ENCODE measurements around the gene TRIO.
"Not testable (repeated sequence)": the region's sequence is repeated elsewhere in the genome, so short reads cannot be mapped to it uniquely, and the experiment has no call there.

Gene TRIO

GRCh38 chr5:14142827-14143545, at the start of gene TRIO:
TSS of gene TRIO (plus strand) at chr5:14143342. CDS start at chr5:14143726, 384 bp downstream.
- in situ Hi-C loops (cut with HindIII; ENCODE audit: low sequenced_read_pairs): loop anchor here (10.0 kb wide), 1 partner anchor 52 kb away; no protein-coding TSS in a partner anchor

DNA sequence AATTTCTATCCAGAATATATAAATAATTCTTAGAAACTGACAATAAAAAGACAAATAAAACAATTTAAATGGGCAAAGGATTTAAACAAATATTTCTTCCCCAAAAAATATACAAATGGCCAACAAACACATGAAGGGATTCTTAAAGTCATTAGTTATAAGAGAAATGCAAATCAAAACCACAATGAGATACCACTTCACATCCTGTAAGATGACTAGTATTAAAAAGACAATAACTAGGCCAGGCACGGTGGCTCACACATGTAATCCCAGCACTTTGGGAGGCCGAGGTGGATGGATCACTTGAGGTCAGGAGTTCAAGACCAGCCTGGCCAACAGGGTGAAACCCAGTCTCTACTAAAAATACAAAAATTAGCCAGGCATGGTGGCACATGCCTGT, 45.8 kb upstream of the TRIO start:
- in situ Hi-C loops (cut with HindIII; ENCODE audit: low sequenced_read_pairs): not testable (repeated sequence)

DNA sequence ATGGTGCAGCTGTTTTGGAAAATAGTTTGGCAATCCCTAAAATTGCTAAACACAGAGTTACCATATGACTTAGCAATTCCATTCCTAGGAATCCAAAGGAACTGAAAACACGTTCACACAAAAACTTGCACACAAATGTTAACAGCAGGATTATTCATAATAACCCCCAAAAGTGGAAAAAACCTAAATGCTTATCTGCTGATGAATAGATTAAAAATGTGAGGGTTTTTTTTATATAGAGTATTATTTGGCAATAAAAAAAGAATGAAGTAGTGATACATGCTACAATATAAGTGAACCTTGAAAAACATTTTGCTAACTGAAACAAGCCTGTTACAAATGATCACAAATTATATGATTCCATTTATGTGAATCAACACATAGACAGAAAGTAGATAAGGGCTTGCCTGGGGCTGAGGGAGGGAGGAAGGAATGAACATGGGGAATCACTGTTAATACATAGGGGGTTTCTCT, 45.1 kb upstream of the TRIO start:
- in situ Hi-C loops (cut with HindIII; ENCODE audit: low sequenced_read_pairs): no loop called here

- in situ Hi-C loops (cut with HindIII; ENCODE audit: low sequenced_read_pairs): loop anchor here (5.0 to 25.0 kb wide), 2 partner anchors 43 to 537 kb away; no protein-coding TSS in a partner anchor
Observed at GRCh38 chr5:14100281-14100680, 42.9 kb upstream of the TRIO start.

GRCh38 chr5:14101922-14102321, 41.2 kb upstream of the TRIO start:
- in situ Hi-C loops (cut with HindIII; ENCODE audit: low sequenced_read_pairs): loop anchor here (5.0 to 25.0 kb wide), 2 partner anchors 45 to 535 kb away; no protein-coding TSS in a partner anchor

- in situ Hi-C loops (cut with HindIII; ENCODE audit: low sequenced_read_pairs): loop anchor here (5.0 to 25.0 kb wide), 2 partner anchors 45 to 535 kb away; no protein-coding TSS in a partner anchor
Observed at GRCh38 chr5:14102666-14103065, 40.5 kb upstream of the TRIO start.

DNA sequence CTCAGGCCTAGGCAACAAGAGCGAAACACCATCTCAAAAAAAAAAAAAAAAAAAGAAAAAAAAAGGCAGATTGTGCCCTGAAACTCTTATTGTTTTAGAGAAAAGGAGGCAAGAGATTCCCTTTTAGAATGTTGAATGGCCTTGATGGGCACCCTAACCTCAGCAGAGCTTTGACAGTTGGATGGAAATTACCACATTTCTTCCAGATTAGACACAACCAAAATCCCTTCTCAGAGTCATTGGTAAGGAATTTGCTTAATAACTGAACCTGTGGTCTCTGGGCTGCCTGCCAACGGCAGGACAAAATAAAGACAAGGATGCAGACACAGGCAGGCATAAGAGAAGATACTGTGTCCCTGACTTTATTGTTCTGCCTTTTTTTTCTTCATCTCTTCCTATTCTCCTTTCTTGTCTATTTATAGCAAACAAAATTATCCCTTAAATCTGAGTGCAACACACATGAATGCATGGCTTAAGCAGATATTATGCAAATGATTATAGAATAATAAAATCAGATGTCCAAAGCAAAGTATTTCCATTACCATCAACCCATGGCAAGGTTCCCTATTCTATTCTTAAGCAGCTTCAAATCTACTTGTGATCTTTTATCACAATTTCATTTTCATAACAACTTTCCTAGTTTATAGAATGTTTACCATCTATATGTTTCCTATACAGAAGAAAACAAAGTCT, 37.3 kb upstream of the TRIO start:
- in situ Hi-C loops (cut with HindIII; ENCODE audit: low sequenced_read_pairs): loop anchor here (5.0 to 25.0 kb wide), 2 partner anchors 171 to 531 kb away; no protein-coding TSS in a partner anchor

- in situ Hi-C loops (cut with HindIII; ENCODE audit: low sequenced_read_pairs): loop anchor here (5.0 to 25.0 kb wide), 2 partner anchors 170 to 530 kb away; no protein-coding TSS in a partner anchor
Observed at GRCh38 chr5:14107536-14107935, 35.6 kb upstream of the TRIO start.

- in situ Hi-C loops (cut with HindIII; ENCODE audit: low sequenced_read_pairs): loop anchor here (5.0 to 25.0 kb wide), 2 partner anchors 169 to 529 kb away; no protein-coding TSS in a partner anchor
Observed at GRCh38 chr5:14108170-14108996, 34.8 kb upstream of the TRIO start.

DNA sequence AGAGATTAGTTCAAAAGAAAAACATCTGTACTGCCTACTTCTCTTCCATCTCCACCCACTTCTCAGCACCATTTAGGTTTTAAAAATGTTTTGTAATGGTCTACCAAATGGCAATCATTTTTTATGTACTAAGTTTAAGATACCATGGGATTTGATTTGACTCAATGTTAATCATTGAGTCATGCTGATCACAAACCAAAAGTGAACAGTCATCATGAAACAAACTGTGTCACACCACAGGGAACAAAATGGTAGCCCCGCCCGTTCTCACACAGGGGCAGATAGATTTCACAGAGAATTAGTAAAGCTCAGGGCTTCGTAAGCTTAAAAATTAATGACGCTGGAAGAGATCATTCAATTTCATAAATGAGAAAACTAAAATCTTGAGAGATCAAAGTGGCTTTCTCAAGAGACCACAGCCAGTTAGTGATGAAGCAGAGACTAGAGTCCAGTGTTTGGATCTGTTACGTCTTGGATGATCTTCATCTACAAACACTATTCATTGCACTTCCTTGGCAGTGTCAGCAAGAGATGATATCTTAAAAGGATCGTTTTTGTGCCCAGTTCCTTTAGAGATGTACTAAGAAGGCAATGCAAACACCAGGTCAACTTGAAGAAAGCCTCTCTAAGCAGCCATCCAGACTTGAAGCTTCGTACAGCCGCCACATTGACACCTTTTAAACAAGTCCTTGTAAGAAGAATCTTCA, 33.9 kb upstream of the TRIO start:
- in situ Hi-C loops (cut with HindIII; ENCODE audit: low sequenced_read_pairs): loop anchor here (5.0 to 25.0 kb wide), 2 partner anchors 168 to 528 kb away; no protein-coding TSS in a partner anchor

GRCh38 chr5:14109771-14110170, 33.4 kb upstream of the TRIO start:
- in situ Hi-C loops (cut with HindIII; ENCODE audit: low sequenced_read_pairs): loop anchor here (5.0 to 25.0 kb wide), 2 partner anchors 168 to 528 kb away; no protein-coding TSS in a partner anchor

- in situ Hi-C loops (cut with HindIII; ENCODE audit: low sequenced_read_pairs): loop anchor here (25.0 kb wide), 1 partner anchor 527 kb away; no protein-coding TSS in a partner anchor
Observed at GRCh38 chr5:14110196-14110595, 32.9 kb upstream of the TRIO start.

GRCh38 chr5:14110680-14111079, 32.5 kb upstream of the TRIO start:
- in situ Hi-C loops (cut with HindIII; ENCODE audit: low sequenced_read_pairs): loop anchor here (25.0 kb wide), 1 partner anchor 527 kb away; no protein-coding TSS in a partner anchor

DNA sequence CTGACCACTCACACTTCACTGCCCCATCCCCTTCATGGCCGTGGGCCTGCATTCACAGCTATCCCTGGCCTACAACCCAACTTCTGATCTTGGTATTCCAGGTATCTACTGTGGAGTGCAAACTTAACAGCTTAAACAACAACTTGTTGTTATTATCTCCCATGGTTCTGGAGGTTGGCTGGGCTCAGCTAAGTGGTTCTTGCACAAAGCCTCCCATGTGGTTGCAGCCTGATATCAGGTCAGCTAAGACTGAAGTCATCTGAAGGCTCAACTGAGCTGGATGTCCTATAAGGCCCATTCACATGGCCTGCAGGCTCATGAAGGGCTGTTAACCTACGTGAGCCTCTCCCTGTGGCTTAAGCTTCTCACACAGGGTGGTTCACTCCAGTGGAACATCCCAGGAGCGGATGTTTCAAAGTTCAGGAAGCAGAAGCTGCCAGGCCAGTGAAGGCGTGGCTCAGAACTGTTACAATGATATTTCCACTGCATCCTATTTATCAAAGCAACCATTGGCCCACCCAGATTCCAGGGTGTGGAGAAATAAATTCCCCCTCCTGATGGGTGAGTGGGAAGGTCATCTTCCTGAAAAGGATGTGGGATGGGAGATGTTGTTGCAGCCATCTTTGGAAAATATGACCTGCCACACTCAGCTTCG, 30.0 kb upstream of the TRIO start:
- in situ Hi-C loops (cut with HindIII; ENCODE audit: low sequenced_read_pairs): loop anchor here (25.0 kb wide), 1 partner anchor 524 kb away; no protein-coding TSS in a partner anchor

GRCh38 chr5:14114615-14115251, 28.4 kb upstream of the TRIO start:
- in situ Hi-C loops (cut with HindIII; ENCODE audit: low sequenced_read_pairs): loop anchor here (25.0 kb wide), 1 partner anchor 523 kb away; no protein-coding TSS in a partner anchor

DNA sequence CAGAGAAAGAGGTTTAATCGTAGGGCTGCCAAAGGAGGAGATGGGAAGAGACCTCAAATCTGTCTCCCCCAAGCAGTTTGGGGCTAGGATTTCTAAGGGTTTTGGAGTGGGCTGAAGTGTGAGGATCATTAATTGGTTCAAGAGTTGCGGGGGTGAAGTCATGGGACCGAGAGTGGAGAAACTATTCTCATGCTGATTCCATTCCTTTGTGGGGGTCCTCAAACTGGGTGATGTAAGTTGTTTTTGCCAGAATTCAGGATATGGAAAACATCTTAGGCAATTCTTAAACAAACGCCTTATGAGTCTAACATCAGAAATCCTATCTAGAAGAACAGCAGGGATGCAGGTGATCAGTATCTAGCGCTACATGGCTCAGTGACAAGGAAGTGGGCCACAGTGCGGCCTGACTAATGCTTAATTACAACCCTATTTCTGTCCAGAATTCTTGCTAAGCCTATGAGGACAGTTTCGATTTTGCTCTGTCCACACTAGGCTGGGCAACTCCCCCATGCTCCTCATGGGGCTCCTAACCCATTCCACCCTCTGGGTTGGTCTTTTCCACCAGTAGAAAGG, 27.7 kb upstream of the TRIO start:
- in situ Hi-C loops (cut with HindIII; ENCODE audit: low sequenced_read_pairs): loop anchor here (25.0 kb wide), 1 partner anchor 522 kb away; no protein-coding TSS in a partner anchor

DNA sequence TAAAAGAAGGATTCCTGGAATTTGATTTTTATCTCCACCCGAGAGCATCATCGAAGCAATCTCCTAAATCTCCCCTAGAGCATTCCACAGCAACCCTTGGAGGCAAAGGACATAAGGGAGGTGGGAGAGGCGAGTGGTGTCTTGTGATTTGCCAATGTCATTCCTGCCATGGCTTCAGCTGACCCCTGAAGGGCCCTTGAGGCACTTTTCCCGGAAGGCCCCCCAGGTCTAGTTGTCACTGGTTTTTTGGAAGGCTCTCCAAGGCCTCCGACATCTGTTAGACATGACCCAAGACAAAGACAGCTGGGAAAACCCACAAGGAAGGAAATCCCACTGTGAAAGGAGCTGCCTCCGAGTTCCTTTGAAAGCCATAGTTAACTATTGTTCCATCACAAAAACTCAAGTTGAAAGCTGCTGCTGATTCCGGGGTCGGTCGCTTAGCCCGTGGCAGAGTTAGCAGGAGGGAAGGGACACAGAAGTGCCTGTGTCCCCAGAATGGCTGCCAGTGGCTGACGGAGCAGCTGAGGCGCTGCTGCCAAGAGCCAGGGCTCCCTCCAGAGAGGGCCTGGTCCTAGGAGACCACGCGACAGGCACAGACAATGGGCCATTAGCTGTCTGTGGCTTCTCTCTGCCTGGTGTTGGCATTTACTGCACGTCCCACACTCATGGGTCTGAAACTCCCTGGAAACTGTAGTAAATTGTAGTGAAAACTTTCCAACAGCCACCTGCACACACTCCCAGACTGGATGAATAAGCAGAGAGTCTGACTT, 24.4 kb upstream of the TRIO start:
- in situ Hi-C loops (cut with HindIII; ENCODE audit: low sequenced_read_pairs): loop anchor here (25.0 kb wide), 1 partner anchor 519 kb away; no protein-coding TSS in a partner anchor

All from endothelial cell of hepatic sinusoid (primary cell).